ENCODE data around the gene ZC3HAV1.

ZC3HAV1 gene

GRCh38 chr7:139033346-139034114 is 76.0 kb downstream of the ZC3HAV1 start:
- ATAC-seq = no peak
- TF ChIP-seq, protein P1, sequence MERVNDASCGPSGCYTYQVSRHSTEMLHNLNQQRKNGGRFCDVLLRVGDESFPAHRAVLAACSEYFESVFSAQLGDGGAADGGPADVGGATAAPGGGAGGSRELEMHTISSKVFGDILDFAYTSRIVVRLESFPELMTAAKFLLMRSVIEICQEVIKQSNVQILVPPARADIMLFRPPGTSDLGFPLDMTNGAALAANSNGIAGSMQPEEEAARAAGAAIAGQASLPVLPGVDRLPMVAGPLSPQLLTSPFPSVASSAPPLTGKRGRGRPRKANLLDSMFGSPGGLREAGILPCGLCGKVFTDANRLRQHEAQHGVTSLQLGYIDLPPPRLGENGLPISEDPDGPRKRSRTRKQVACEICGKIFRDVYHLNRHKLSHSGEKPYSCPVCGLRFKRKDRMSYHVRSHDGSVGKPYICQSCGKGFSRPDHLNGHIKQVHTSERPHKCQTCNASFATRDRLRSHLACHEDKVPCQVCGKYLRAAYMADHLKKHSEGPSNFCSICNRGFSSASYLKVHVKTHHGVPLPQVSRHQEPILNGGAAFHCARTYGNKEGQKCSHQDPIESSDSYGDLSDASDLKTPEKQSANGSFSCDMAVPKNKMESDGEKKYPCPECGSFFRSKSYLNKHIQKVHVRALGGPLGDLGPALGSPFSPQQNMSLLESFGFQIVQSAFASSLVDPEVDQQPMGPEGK (CRISPR knock-in tag; IDR thresholded peaks at IDR 0.05; ENCODE audit: borderline replicate concordance) = no peak
- no peak for TF ChIP-seq ZNF70 (CRISPR knock-in tag; IDR thresholded peaks at IDR 0.05)
- TF ChIP-seq ZNF8 (CRISPR knock-in tag; IDR thresholded peaks at IDR 0.05) = no peak
- no peak for TF ChIP-seq RARB (CRISPR knock-in tag; IDR thresholded peaks at IDR 0.05)
- TF ChIP-seq OSR1 (CRISPR knock-in tag; IDR thresholded peaks at IDR 0.05) = no peak
- TF ChIP-seq, protein P2, sequence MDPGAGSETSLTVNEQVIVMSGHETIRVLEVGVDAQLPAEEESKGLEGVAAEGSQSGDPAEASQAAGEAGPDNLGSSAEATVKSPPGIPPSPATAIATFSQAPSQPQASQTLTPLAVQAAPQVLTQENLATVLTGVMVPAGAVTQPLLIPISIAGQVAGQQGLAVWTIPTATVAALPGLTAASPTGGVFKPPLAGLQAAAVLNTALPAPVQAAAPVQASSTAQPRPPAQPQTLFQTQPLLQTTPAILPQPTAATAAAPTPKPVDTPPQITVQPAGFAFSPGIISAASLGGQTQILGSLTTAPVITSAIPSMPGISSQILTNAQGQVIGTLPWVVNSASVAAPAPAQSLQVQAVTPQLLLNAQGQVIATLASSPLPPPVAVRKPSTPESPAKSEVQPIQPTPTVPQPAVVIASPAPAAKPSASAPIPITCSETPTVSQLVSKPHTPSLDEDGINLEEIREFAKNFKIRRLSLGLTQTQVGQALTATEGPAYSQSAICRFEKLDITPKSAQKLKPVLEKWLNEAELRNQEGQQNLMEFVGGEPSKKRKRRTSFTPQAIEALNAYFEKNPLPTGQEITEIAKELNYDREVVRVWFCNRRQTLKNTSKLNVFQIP (CRISPR knock-in tag; IDR thresholded peaks at IDR 0.05; ENCODE audit: borderline replicate concordance, low read depth) = no peak
- no peak for TF ChIP-seq SNAI2 (CRISPR knock-in tag; IDR thresholded peaks at IDR 0.05)
- no peak for TF ChIP-seq ISL1 (CRISPR knock-in tag; IDR thresholded peaks at IDR 0.05)
- TF ChIP-seq ZNF565 (CRISPR knock-in tag; conservative IDR thresholded peaks at IDR 0.05; ENCODE audit: low read depth) = no peak
- TF ChIP-seq PPARA (CRISPR knock-in tag; IDR thresholded peaks at IDR 0.05; ENCODE audit: borderline replicate concordance) = no peak
- TF ChIP-seq ARNTL (CRISPR knock-in tag; IDR thresholded peaks at IDR 0.05; ENCODE audit: borderline replicate concordance, low read depth) = no peak
- TF ChIP-seq, protein P3, sequence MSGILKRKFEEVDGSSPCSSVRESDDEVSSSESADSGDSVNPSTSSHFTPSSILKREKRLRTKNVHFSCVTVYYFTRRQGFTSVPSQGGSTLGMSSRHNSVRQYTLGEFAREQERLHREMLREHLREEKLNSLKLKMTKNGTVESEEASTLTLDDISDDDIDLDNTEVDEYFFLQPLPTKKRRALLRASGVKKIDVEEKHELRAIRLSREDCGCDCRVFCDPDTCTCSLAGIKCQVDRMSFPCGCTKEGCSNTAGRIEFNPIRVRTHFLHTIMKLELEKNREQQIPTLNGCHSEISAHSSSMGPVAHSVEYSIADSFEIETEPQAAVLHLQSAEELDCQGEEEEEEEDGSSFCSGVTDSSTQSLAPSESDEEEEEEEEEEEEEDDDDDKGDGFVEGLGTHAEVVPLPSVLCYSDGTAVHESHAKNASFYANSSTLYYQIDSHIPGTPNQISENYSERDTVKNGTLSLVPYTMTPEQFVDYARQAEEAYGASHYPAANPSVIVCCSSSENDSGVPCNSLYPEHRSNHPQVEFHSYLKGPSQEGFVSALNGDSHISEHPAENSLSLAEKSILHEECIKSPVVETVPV (CRISPR knock-in tag; IDR thresholded peaks at IDR 0.05) = no peak

DNA sequence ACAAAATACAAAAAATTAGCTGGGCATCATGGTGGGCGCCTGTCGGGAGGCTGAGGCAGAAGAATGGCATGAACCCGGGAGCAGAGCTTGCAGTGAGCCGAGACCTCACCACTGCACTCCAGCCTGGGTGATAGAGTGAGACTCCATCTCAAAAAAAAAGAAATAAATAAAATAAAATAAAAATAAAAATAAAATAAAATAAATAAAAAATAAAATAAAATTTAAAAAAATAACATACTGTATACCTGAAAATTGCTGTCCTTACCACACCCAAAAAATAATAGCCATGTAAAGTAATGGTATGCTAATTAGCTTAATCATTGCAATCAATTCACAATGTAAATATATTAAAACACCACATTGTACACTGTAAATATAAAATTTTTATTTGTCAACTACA is 77.0 kb downstream of the ZC3HAV1 start:
- ATAC-seq = no peak
- TF ChIP-seq SNAI2 (CRISPR knock-in tag; IDR thresholded peaks at IDR 0.05) (no peak), ESRRG (CRISPR knock-in tag; IDR thresholded peaks at IDR 0.05) (no peak), ZFP30 (CRISPR knock-in tag; IDR thresholded peaks at IDR 0.05) (no peak), PPARA (CRISPR knock-in tag; IDR thresholded peaks at IDR 0.05; ENCODE audit: borderline replicate concordance) (no peak), ISL1 (CRISPR knock-in tag; IDR thresholded peaks at IDR 0.05) (no peak), TCF4 (CRISPR knock-in tag; IDR thresholded peaks at IDR 0.05; ENCODE audit: borderline replicate concordance) (no peak), GLIS3 (CRISPR knock-in tag; IDR thresholded peaks at IDR 0.05) (no peak), RARB (CRISPR knock-in tag; IDR thresholded peaks at IDR 0.05) (no peak), ARNTL (CRISPR knock-in tag; IDR thresholded peaks at IDR 0.05; ENCODE audit: borderline replicate concordance, low read depth) (no peak), ZNF70 (CRISPR knock-in tag; IDR thresholded peaks at IDR 0.05) (no peak), ZNF8 (CRISPR knock-in tag; IDR thresholded peaks at IDR 0.05) (no peak), ZNF565 (CRISPR knock-in tag; conservative IDR thresholded peaks at IDR 0.05; ENCODE audit: low read depth) (no peak)
- TF ChIP-seq, protein P4, sequence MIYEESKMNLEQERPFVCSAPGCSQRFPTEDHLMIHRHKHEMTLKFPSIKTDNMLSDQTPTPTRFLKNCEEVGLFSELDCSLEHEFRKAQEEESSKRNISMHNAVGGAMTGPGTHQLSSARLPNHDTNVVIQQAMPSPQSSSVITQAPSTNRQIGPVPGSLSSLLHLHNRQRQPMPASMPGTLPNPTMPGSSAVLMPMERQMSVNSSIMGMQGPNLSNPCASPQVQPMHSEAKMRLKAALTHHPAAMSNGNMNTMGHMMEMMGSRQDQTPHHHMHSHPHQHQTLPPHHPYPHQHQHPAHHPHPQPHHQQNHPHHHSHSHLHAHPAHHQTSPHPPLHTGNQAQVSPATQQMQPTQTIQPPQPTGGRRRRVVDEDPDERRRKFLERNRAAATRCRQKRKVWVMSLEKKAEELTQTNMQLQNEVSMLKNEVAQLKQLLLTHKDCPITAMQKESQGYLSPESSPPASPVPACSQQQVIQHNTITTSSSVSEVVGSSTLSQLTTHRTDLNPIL (CRISPR knock-in tag; IDR thresholded peaks at IDR 0.05; ENCODE audit: low read depth) = no peak
- TF ChIP-seq, protein P2 (CRISPR knock-in tag; IDR thresholded peaks at IDR 0.05; ENCODE audit: borderline replicate concordance, low read depth) = no peak

DNA sequence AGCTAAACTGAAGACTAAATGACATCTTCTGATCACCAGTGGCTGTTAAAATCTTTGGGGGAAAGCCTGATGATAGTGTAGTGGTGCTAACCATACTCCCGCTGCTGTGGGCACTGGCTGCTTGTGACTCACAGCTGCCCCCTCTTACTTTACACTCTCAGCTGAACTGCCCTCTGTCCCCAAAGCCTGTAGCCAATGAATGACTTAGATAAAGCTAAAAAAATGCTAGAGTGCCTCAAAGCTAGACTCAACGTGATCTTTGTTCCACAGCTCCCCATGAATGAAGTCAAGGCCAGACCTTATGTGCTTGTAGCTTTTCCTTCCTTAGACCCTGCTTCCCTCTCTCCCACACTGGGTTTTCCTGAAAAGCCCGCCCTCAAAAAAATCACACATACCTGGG is 80.2 kb downstream of the ZC3HAV1 start:
- TF ChIP-seq, protein P3 (CRISPR knock-in tag; IDR thresholded peaks at IDR 0.05) = no peak
- no peak for TF ChIP-seq ZNF565 (CRISPR knock-in tag; conservative IDR thresholded peaks at IDR 0.05; ENCODE audit: low read depth)
- TF ChIP-seq CSDC2 (CRISPR knock-in tag; IDR thresholded peaks at IDR 0.05) = no peak
- TF ChIP-seq ZC3H10 (CRISPR knock-in tag; IDR thresholded peaks at IDR 0.05) = no peak
- no peak for TF ChIP-seq TCF4 (CRISPR knock-in tag; IDR thresholded peaks at IDR 0.05; ENCODE audit: borderline replicate concordance)
- TF ChIP-seq, protein P5, sequence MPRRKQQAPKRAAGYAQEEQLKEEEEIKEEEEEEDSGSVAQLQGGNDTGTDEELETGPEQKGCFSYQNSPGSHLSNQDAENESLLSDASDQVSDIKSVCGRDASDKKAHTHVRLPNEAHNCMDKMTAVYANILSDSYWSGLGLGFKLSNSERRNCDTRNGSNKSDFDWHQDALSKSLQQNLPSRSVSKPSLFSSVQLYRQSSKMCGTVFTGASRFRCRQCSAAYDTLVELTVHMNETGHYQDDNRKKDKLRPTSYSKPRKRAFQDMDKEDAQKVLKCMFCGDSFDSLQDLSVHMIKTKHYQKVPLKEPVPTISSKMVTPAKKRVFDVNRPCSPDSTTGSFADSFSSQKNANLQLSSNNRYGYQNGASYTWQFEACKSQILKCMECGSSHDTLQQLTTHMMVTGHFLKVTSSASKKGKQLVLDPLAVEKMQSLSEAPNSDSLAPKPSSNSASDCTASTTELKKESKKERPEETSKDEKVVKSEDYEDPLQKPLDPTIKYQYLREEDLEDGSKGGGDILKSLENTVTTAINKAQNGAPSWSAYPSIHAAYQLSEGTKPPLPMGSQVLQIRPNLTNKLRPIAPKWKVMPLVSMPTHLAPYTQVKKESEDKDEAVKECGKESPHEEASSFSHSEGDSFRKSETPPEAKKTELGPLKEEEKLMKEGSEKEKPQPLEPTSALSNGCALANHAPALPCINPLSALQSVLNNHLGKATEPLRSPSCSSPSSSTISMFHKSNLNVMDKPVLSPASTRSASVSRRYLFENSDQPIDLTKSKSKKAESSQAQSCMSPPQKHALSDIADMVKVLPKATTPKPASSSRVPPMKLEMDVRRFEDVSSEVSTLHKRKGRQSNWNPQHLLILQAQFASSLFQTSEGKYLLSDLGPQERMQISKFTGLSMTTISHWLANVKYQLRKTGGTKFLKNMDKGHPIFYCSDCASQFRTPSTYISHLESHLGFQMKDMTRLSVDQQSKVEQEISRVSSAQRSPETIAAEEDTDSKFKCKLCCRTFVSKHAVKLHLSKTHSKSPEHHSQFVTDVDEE (CRISPR knock-in tag; IDR thresholded peaks at IDR 0.05) = no peak
- TF ChIP-seq, protein P2 (CRISPR knock-in tag; IDR thresholded peaks at IDR 0.05; ENCODE audit: borderline replicate concordance, low read depth) = no peak
- TF ChIP-seq ZFP3 (CRISPR knock-in tag; IDR thresholded peaks at IDR 0.05) = no peak
- TF ChIP-seq ZFP30 (CRISPR knock-in tag; IDR thresholded peaks at IDR 0.05) = no peak
- ATAC-seq = no peak

Measured in SK-N-SH treated with all-trans-retinoic acid at 6 μM for 48 hours (cell line).